ENCODE results near the gene ARGLU1.
"Not testable (repeated sequence)": the region's sequence is repeated elsewhere in the genome, so short reads cannot be mapped to it uniquely, and the experiment has no call there.

ARGLU1 gene

GRCh38 chr13:106567474-106568298, at the start of gene ARGLU1:
Gene ARGLU1, minus strand, starts transcription at chr13:106568137. Its CDS starts 218 bp downstream, at chr13:106567919.
- DNase-seq = peak; percentile 85

GRCh38 chr13:106617561-106617960, 49.6 kb upstream of the ARGLU1 start:
- DNase-seq = no peak

GRCh38 chr13:106616729-106617128, 48.8 kb upstream of the ARGLU1 start:
- DNase-seq = no peak

- no peak for DNase-seq
These were observed 46.9 kb upstream of the ARGLU1 start for GRCh38 chr13:106614874-106615273.

GRCh38 chr13:106612688-106613087, 44.8 kb upstream of the ARGLU1 start:
- no peak for DNase-seq

- no peak for DNase-seq
These were observed 42.5 kb upstream of the ARGLU1 start for GRCh38 chr13:106610486-106610885.

- DNase-seq = no peak
These were observed 41.2 kb upstream of the ARGLU1 start for GRCh38 chr13:106609116-106609515.

- no peak for DNase-seq
These were observed 35.6 kb upstream of the ARGLU1 start for GRCh38 chr13:106603546-106603945.

- no peak for DNase-seq
These were observed 34.2 kb upstream of the ARGLU1 start for GRCh38 chr13:106602178-106602577.

GRCh38 chr13:106601489-106601888, 33.6 kb upstream of the ARGLU1 start:
- DNase-seq = no peak

GRCh38 chr13:106600798-106601135, 32.8 kb upstream of the ARGLU1 start:
- DNase-seq = not testable (repeated sequence)

GRCh38 chr13:106599875-106600797, 32.2 kb upstream of the ARGLU1 start:
- no peak for DNase-seq

- no peak for DNase-seq
These were observed 29.9 kb upstream of the ARGLU1 start for GRCh38 chr13:106597749-106598395.

- no peak for DNase-seq
These were observed 29.2 kb upstream of the ARGLU1 start for GRCh38 chr13:106597186-106597585.

- DNase-seq = no peak
These were observed 28.5 kb upstream of the ARGLU1 start for GRCh38 chr13:106596275-106596937.

- no peak for DNase-seq
These were observed 27.7 kb upstream of the ARGLU1 start for GRCh38 chr13:106595625-106596024.

- no peak for DNase-seq
These were observed 27.0 kb upstream of the ARGLU1 start for GRCh38 chr13:106594980-106595379.

GRCh38 chr13:106593132-106593531, 25.2 kb upstream of the ARGLU1 start:
- DNase-seq = no peak

- no peak for DNase-seq
These were observed 23.4 kb upstream of the ARGLU1 start for GRCh38 chr13:106591299-106591698.

- no peak for DNase-seq
These were observed 21.8 kb upstream of the ARGLU1 start for GRCh38 chr13:106589716-106590115.

GRCh38 chr13:106588367-106588766, 20.4 kb upstream of the ARGLU1 start:
- no peak for DNase-seq

GRCh38 chr13:106587787-106588186, 19.9 kb upstream of the ARGLU1 start:
- DNase-seq = peak; percentile 44

- DNase-seq = no peak
These were observed 18.8 kb upstream of the ARGLU1 start for GRCh38 chr13:106586648-106587166.

Measured in NCI-H526 treated with DMSO at 0.1 percent for 48 hours (cell line).